Coronary artery (tissue), 2 donors: ENCODE measurements around the gene PPARA.

Experiments used
- DNase-seq: peaks from one replicate; pipeline ENCODE4 v3.0.0-alpha.2; 2017; ENCODE audit warnings: low spot score
- H3K27ac ChIP-seq, 2 donors: fragments of 200-600 bp; sonication (generic); one replicate each; pipeline ENCODE4 v1.5.1; 2016 to 2019
- H3K4me3 ChIP-seq: fragments of 200-600 bp; sonication (generic); 2 replicates; pipeline ENCODE4 v1.5.1; 2016; ENCODE audit warnings: mild to moderate bottlenecking, moderate library complexity
- CTCF ChIP-seq: fragments of 200-600 bp; sonication (generic); IDR thresholded peaks from one replicate; pipeline ENCODE4 v1.5.1; 2019; ENCODE audit warnings: antibody characterized with exemption

PPARA gene

GRCh38 chr22:46267431-46268279 lies 117.3 kb downstream of the PPARA start, which contains the start of gene TTC38:
TSS of gene TTC38 (plus strand) at chr22:46268008. CDS start at chr22:46268040, 32 bp downstream.
- peak; percentile 94 for DNase-seq
- Histone ChIP-seq H3K27ac (peak within 1 kb of the TSS; percentile 88 to 91), H3K4me3 (peak within 1 kb of the TSS; percentile 77)
- no peak for TF ChIP-seq CTCF

- peak overlapping the region in 1 of 2 donors; percentile 15 for H3K27ac ChIP-seq
- H3K4me3 ChIP-seq = peak overlapping the region; percentile 77
- TF ChIP-seq CTCF = no peak
- no peak for DNase-seq
These were observed 119.2 kb downstream of the PPARA start for GRCh38 chr22:46269564-46269963.

- no peak for TF ChIP-seq CTCF
- no peak for DNase-seq
- no peak overlapping the region for H3K4me3 ChIP-seq
These were observed 121.9 kb downstream of the PPARA start for GRCh38 chr22:46272196-46272595.

GRCh38 chr22:46272762-46273431 lies 122.6 kb downstream of the PPARA start:
- no peak for TF ChIP-seq CTCF
- no peak overlapping the region for H3K27ac ChIP-seq
- no peak for DNase-seq
- no peak overlapping the region for H3K4me3 ChIP-seq

More at GRCh38 chr22:46272196-46272595, 121.9 kb downstream of the PPARA start:
- no peak overlapping the region for H3K27ac ChIP-seq

- Histone ChIP-seq H3K27ac (no peak overlapping the region), H3K4me3 (no peak overlapping the region)
- no peak for TF ChIP-seq CTCF
- no peak for DNase-seq
These were observed 123.3 kb downstream of the PPARA start for GRCh38 chr22:46273432-46274148.

GRCh38 chr22:46274381-46274780 lies 124.1 kb downstream of the PPARA start:
- H3K27ac ChIP-seq = no peak overlapping the region
- no peak for TF ChIP-seq CTCF
- no peak for DNase-seq
- H3K4me3 ChIP-seq = no peak overlapping the region
